Stimulated activated CD4-positive, alpha-beta T cell treated with anti-CD3 and anti-CD28 coated beads, Interleukin-4, amount 100 ng/mL, for 24 hours (primary cell): ENCODE data around the gene BMP5.

ENCODE experiments used
- DNase-seq: peaks from one replicate; pipeline ENCODE4 v3.0.0-alpha.2; 2020

Gene BMP5

DNA sequence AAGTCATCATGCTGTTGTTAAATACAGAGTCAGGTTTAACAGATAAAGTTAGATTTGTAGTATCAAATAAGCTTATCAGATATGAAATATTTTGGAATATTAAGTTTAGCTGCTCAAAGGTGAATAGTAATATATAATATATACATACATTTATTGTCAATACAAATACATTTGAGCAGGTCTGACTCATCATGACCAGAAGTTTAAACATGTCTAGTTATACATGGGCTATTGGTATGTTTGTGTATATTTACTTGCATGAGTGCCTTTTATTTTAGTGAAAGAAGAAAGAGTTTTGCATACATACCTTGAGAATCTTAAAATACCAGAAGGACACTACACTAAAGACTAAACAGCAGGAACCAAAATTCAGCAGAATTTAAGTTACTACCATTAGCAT is 76.8 kb downstream of the BMP5 start:
- DNase-seq = no peak

DNA sequence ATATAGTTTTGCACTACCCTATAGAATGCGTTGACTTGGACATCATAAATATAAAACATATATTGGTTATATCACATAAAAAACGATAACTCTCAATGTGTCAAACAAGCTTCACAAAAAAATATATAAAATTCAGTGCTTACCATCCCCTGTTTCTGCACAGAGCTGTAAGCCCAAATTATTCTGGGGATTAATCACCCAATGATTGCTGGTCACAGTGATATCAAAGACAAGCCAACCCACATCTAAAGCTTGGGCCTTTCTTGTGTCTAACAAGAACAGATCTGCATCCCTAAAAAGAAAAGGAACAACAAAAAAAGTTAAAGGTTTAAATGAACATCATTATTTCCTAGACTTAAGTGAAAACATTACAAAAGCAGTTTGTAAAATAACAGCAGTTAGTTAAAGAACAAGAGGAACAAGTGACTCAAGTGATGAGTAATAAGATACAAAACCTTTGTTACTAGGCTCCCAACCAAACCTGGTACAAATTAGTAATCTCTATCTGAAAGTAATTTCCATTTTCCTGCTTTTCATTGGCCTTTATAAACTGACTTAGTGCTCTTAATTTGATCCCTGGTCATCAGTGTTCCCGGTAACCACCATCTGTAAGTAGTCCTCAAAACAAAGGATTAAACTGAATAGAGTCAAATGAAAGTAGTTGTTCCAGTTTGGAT is 81.1 kb downstream of the BMP5 start:
- no peak for DNase-seq

DNA sequence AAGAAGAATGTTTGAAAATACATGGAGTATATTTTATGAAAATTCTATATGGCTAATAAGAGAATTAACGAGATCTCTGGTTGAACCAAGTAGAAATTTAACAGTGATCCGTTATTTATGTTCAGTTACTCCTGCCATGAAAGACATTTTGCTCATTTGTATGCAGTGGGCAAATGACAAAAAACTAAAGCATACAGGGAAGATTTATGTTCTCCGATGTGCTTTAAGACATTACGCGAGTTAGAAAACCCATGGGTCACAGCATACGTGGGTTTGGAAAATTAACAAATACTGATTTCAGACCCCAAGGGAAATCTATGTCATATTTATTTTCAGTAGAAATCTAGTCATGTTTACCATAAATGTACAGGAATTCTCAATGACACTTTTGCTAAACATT is 90.1 kb downstream of the BMP5 start:
- DNase-seq = no peak

DNA sequence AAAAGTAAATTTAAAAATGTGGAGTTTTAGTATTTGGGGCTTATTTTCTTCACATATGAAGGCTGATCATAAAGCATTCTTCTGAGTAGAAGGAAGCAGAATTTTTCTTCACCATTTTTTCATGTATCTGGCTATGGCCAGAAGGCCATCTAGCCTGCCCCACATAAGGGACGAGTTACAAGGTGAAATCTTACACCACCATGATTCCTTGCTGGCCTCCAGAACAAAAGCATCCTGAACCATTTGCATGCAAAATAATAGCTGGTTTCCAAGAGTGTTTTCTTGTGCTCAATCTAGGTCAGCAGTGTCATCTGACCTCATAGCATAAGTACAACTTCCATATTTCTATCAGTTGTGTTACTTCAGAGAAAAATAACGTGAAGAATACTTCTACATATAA is 93.1 kb downstream of the BMP5 start:
- no peak for DNase-seq

DNA sequence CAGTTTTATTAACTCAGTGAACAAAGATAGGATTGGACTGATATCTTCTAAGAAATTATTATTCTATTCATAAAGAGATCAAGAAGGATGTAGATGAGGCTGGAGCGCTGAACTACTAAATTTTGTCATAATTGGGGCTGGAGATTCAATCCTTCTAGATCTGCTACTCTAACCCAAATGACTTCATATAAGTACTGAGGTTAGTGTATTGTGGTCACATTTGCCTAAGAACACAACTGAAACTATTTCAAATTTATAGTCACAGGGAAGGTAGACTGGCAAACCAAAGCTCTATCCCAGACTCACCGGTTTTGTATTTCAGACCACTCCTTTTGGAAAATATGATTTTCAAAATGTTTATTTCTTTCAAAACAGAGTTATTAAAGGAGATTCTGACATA is 96.7 kb downstream of the BMP5 start:
- no peak for DNase-seq

DNA sequence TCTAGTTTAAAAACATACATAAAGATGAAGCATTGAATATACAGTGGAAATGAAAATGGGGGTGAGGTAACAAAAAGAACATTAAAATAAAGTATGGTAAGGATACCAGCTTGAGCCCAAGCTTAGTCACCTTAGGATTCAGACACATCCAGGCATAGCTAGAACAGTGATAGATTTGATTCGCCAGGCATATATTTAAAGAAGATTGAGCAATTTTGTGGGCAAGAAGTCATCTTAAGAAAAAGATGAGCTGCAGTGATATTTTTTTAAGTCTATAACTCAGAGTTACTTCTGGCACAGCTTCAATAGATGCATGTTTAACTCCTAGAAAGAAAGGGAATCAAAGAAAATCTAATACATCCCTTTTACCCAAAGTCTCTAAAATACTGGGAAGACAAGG is 97.9 kb downstream of the BMP5 start:
- DNase-seq = no peak

DNA sequence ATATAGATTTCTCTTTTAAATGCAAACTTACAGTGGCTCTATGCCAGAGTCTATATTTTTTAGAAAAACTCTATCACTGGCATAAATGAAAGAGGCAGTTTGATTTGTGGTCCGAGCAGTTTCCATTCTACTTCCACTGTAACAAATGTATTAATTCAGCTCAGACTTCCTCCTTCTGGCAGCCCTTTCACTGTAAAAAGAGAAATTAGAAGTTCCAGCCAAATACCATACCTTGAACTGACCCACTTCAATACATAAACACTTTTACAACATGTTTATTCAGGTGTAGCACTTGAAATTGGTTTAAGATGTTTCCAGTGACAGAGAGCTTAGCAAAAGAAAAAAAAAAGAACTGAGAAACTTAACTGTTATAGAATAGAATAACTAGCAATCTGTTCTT is 99.3 kb downstream of the BMP5 start:
- no peak for DNase-seq

DNA sequence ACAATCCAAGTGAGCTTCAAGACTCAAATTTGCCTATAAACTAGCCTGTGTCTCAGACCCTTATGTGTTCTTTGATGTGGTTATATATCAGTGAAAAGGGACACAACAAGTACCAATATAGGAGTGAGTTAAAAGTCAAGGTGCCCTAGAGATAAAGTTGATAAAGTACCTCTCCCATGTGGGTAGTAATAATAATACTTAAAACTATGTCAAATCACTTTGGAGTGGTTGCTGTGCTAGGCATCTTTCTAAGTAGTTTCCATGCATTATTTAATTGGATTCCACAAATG is 100.4 kb downstream of the BMP5 start:
- no peak for DNase-seq

DNA sequence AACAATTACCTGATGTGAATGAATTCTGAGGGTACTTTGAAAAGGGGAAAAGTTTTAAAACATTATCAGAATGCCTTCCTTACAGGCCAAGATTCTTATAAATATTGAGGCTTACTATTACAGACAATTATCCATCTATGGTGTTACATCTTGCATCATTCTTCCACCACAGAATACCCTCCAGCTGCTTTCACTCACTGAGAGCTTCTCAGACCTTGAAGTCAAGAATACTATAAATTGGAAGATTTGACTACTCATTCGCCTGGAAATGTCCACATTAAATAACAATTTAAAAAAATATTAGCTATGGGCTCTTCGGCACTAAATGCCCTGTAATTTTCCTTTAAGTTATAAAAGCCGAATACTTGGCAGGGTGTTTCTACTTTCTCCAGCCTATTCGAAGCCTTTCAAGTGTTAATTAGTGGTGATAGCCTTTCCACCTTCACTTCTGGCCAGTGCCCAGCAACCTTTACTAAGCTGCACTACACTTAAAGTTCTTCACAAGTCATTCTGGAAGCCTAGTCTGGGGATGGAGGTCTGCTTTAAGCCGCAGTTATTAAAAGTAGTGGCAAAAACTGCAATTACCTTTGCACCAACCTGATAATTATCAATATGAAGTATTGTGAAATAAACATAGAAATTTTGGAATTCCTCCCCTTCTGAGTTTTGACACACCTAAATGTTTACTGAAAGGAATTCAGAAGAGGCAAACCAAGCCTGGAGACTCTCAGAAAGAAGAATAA is 100.9 kb downstream of the BMP5 start:
- DNase-seq = no peak

DNA sequence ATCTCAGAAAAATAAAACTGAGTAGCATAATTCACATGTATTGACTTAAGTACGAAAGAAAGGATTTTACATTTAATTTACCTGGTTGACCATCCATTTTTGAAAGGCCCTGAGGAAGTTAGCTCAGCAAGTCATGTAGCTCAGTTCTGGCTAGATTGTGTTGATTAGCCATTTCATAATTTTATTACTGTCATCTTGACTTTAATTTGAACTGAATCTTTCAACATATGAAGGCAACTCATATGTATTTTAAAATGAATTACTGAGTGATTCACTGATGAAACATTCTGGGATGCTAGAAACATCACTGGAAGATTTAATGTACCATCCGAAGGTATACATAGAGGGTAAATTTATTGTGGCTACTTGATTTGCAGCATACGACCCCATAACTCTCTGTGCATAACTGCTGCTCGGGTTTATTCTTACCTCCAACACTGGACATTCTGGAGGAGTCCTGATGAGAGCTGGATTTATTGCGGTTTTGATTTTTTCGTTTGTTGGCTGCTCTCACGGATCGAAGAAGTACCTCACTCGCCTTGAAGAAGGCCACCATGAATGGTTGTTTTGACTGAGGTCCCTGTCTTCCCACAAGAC is 101.7 kb downstream of the BMP5 start:
- DNase-seq = no peak

DNA sequence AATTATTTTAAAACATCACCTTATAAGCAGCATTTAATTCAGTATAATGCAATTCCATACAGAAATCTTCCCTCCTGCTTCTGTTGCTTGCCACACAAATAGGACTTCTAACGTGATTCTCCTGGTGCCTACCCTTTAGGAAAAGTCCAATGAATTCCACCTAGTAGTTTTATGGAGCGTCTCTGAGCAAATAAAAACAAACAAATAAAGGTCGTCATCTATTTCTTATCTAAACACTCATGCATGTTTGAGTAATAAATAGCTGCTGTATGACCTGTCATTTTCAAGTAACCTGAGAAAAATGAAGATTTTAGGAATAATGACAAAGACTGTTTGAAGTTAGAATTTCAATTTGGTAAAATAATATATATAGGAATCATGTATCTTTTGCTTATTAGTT is 102.7 kb downstream of the BMP5 start:
- DNase-seq = no peak

DNA sequence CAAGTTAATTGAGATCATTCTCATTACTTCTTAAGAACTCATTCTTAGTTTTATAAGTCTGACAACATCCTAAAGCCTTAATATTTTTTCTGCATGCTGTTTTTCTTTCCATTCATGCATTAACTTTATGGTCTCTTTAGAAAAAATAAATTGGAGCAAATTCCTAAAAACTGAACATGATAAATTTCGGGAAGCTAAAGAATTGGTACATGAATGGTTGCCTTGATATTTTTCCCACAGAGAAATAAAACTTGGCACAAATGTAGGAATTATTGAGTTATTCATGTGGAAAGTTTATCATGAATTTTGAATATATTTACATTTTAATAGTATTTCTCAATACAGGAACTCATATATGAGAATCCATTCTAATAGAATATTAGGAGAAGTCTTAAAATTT is 115.9 kb downstream of the BMP5 start:
- DNase-seq = no peak

DNA sequence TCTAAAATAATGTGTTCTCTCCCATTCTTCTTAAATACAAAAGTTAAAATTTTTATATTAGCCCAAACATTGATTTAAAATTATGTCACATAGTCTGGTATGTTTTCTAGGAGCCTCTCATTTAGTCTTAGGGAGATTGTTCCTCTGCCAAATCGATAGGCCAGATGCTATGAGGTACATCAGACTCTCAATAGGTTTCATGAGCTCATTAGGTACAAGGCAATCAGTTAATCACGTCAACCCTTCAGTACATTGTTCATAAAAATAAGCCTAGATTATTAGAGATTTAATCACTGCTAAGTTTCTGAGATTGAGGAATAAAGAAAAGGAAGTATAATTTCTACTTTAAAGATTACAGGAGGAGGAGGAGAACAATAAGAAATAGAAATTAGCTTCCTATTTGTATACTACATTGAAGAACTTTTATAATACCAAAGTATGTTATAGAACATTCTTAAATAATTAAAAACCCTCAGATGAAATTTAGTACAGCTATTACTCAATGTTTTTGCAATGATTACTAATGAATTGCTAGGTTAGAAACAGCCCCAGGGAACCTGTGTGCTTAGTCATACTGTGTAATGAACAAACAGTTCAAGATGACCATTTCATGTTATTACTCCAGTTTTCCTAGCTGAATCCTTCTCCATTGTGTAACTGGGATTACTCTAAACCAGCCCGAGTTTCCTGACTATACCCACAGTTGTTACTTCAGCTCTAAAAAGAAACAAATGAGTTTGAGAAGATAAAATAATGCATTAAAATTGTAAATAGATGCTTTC is 117.0 kb downstream of the BMP5 start:
- DNase-seq = no peak

DNA sequence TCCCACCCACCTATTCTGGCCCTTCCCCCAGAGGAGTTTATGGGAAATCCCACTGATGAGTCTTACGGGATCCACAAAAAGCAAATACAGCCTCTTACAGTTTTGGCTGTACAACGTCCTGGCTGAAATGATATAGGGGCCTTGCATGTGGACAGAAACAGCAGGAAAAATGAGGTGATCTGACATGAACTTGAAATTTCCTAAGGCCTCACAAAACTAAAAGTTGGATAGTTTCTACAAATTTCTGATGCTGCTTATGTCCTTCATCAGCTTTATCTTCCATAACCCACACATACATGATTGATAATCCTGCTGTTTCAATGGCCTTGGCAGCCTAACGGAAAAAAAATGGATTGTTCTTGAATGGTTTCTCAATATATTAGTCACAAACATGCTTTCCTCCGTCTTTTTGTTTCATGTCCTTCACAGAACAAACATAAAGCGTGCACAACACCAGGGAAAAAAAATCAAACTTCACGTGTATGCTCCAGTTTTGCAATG is 118.8 kb downstream of the BMP5 start:
- no peak for DNase-seq

DNA sequence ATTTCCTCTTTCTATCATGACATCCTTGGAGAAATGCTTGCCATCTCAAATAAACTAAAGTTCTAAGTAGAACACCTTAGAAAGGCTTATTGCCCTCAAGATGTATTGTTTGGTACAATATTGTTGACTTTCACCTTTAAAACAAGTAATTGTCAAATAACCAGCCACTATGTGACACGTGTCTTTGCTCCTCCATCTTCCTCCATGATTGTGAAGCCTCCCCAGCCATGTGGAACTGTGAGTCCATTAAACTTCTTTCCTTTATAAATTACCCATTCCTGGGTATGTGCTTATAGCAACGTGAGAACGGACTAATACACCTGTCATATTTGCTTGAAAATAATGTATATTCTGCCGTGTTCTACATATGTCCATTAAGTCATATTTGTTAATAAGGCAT is 126.5 kb downstream of the BMP5 start:
- DNase-seq = no peak

DNA sequence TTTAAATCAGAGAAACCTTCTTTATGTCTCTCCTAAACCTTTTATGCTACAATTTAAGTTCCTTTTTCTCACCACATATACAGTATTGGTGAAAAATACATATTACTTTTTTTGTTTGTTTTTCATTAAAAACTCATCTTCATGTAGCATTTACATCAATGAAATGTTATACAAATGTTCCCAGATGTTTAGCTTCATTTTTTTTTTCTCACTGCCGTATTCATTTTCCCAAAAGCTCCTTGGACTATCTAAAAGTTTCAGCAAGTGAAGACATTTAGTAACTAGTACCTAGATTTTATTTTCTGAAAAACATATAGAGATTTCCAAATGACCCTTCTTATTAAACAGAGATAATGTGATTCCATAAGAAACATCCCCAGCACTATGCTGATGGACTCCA is 128.9 kb downstream of the BMP5 start:
- DNase-seq = no peak

DNA sequence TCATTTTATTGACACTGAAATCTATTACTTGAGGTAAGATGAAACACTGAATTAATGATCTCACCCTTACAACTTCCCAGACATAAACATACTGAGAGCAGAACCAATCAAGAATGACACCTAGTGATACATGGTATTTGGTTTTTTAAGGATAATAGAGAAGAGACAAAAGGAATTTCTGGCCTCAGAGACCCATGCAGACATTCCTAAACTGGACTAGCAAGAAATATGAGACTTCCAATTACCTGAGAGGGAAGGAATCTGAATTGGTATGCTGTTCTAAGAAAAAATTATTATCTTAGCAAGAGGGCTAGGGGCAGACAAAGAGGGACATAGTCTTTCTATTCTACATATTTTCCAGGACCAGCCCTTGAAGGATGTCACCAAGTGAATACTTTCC is 141.1 kb downstream of the BMP5 start:
- DNase-seq = no peak

DNA sequence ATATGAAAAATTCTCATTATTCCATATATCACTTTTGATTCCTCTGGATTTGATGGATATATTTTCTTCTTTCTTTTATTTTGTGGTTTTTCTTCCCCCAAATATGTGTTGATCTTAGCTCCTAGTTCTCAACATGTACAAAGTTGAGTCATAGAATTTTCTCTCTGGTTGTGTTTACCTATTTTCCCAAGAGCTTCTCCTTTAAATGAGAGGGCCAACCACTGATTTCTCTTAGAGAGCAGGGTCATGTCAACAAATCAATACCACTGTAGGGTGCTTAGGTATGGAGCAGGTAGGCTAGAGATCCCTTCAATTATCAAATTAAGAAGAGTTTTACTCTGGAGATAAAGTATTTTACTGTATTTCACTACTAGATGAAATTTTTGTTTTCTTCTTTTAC is 145.7 kb downstream of the BMP5 start:
- DNase-seq = no peak

DNA sequence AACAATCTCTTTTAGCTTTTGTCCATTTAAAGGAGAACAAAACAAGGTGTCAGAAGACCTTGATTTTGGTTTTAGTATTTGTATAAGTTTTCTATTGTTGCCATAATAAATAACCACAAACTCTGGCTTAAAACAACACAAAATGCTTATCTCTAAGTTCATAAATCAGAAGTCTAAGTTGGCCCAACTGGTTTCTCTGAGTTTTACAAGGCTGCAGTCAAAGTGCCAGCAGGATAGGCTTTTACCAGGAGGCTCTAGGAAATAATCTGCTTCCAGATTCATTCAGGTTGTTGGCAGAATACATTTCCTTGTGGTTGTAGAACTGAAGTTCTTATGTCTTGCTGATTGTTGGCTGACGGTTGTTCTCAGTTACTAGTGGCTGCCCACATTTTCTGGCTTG is 149.2 kb downstream of the BMP5 start:
- no peak for DNase-seq

DNA sequence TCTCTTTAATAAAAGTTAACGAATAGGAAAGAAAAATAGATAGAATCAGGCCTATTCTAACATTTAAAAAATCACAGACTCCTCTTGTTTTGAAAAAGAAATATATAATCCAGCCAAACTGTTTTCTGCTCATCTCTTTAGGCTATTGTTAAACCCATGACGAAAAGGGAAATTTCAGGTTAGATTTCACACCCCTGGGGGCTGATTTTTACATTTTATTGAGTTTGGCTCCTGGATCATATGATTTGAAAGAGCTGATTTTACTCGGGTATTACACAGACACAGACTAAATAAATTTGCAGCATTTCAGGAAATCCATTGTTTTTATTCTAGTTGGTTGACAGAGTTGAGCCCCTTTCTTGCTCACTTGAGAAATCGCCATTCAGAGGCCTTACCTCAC is 160.6 kb downstream of the BMP5 start:
- DNase-seq = no peak

DNA sequence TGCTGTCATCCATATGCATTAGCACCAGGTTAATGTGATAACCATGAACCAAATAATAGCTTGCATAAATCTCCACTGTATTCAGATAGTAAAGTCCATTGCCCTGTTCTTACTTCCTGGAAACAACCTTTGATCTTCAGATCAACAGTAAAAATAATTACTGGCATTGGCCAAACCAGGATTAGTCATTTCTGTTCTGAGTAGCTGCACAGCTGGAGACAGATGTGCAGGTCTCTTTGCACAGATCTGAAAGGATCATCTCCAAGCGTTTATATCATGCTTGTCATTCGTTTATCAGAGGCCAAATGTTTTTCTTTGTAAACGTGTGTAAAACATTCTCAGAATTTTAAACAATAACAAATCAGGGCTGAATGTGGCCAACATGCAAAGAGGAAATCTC is 162.0 kb downstream of the BMP5 start:
- no peak for DNase-seq

DNA sequence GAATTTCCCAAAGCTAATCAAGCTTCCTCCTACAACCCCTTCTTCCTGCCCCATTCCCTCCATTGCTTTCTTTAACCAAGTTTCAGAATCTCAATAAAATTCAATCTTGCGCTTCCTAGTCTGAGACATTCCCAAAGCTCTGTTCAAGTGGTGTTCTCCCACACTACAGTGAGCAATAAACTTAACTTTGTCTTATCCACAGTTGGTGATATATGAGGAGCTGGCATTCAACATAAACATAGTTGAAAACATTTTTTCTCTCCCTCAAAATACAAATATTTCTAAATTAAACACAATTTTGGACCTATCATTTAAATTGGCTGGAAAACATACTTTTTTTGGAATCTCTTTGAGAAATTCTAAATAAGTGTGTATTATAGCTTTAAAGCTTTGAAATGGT is 166.7 kb downstream of the BMP5 start:
- no peak for DNase-seq
